ENCODE results near the gene PHACTR4. TPM values are rescaled to one million over a fixed set of nuclear protein-coding genes. Genes with fewer than 3 reads are reported as not detected.

PHACTR4 gene
- total and polyA plus RNA-seq, 9 of the 15 experiments (the other 6 are each of a cell fraction or from before 2014, with no cell fraction given) = 6.4 to 43.6 (median 14.2) TPM

- H3K9ac ChIP-seq (ENCODE audit: insufficient read depth in 1 of 2, low read depth in 2 of 2, low read length in 2 of 2) = peak overlapping the region; percentile 97 to 100
- peak overlapping the region; percentile 99 for H3K4me2 ChIP-seq (ENCODE audit: insufficient read depth, low read length)
- FAIRE-seq (no peak), ATAC-seq (no peak), DNase-seq (ENCODE audit: extremely low read depth in 1 of 4, low spot score in 3 of 4) (no peak)
- H3K27ac ChIP-seq (ENCODE audit: extremely low read depth, low read depth, low read length) = peak overlapping the region; percentile 94
- peaks cover 53% of the 10 kb centered on the region for H3K36me3 ChIP-seq (ENCODE audit: control insufficient read depth, insufficient read depth, low read length)
- H3K27me3 ChIP-seq (ENCODE audit: control insufficient read depth in 2 of 2, insufficient read depth in 2 of 2, low read length in 2 of 2) = no peaks in the 10 kb centered on the region
- POLR2A ChIA-PET = interaction anchor here (0.6 to 13.0 kb wide), 41 partner anchors 13 to 664 kb away, joined by 3 to 201 read pairs (median 5); partner anchors contain the start of genes ATP5IF1, EYA3, MED18 and RNU11
- no TSS peak for BruUV-seq (replicated peaks)
- peaks cover 3 to 21% of the 10 kb centered on the region in 2 experiments; a peak in 3 of 5 replicates for H3K4me1 ChIP-seq (replicated peaks in 1 of 2; ENCODE audit: control insufficient read depth in 2 of 2, insufficient read depth in 2 of 2, low read length in 2 of 2)
- H3K9me3 ChIP-seq (replicated peaks; ENCODE audit: control insufficient read depth, insufficient read depth, low read depth, low read length) = no peaks in the 10 kb centered on the region; the same call in 1 of the 2 replicates
- H3K9me1 ChIP-seq (ENCODE audit: control insufficient read depth, insufficient read depth, low read length) = peaks cover 3% of the 10 kb centered on the region
- H4K20me1 ChIP-seq (replicated peaks; ENCODE audit: control insufficient read depth, insufficient read depth, low read length) = peaks cover 28% of the 10 kb centered on the region
- intact Hi-C loops (cut with micrococcal nuclease) = no loop called here
- in situ Hi-C loops (cut with MboI) = no loop called here
- CTCF ChIA-PET (ENCODE audit: low intra/inter-chr PET ratio) = no interaction called here
- no peak overlapping the region for H2AFZ ChIP-seq (ENCODE audit: low read depth, low read length)
- H3K4me3 ChIP-seq = peak overlapping the region; percentile 87
- WGBS (ENCODE audit: insufficient coverage, low coverage, missing lambda C conversion rate) = under 1% methylated on average over 14 of the region's 14 CpGs
- peaks cover 73% of the 10 kb centered on the region for H3K79me2 ChIP-seq (ENCODE audit: control insufficient read depth, insufficient read depth, low read length)
- TF ChIP-seq ARHGAP35 (IDR thresholded peaks at IDR 0.05; ENCODE audit: partially characterized antibody) (peak; percentile 60), PREB (CRISPR knock-in tag; IDR thresholded peaks at IDR 0.05) (peak; percentile 30; the same call in 1 of the 2 replicates), NFRKB (IDR thresholded peaks at IDR 0.05; ENCODE audit: low read depth) (peak; percentile 37; the same call in 1 of the 2 replicates), KHSRP (IDR thresholded peaks at IDR 0.05) (0 out of 2 replicates have a peak, but pooled peaks have one; percentile 11), KDM4B (IDR thresholded peaks at IDR 0.05; ENCODE audit: borderline replicate concordance in 2 of 2, low read depth in 1 of 2) (0 out of 4 replicates have a peak, but pooled peaks of 1 of the 2 experiments have one; percentile 1), SRSF3 (IDR thresholded peaks at IDR 0.05; ENCODE audit: insufficient read depth, low read length) (0 out of 2 replicates have a peak, but pooled peaks have one; percentile 2), CC2D1A (IDR thresholded peaks at IDR 0.05) (peak; percentile 14; the same call in 1 of the 2 replicates), SIN3A (IDR thresholded peaks at IDR 0.05; ENCODE audit: borderline replicate concordance in 2 of 2, control insufficient read depth in 1 of 2, low read depth in 2 of 2, low read length in 2 of 2) (0 out of 4 replicates have a peak, but pooled peaks of 1 of the 2 experiments have one; percentile 48), ASH1L (IDR thresholded peaks at IDR 0.05; ENCODE audit: borderline replicate concordance, low read depth, partially characterized antibody) (peak; percentile 26), U2AF1 (optimal IDR thresholded peaks at IDR 0.05; ENCODE audit: low read depth, low read length) (peak; percentile 39), MAFF (IDR thresholded peaks at IDR 0.05; ENCODE audit: low read length) (0 out of 2 replicates have a peak, but pooled peaks have one; percentile 1), RBM22 (IDR thresholded peaks at IDR 0.05; ENCODE audit: low read depth, low read length, poor library complexity, severe bottlenecking) (no peak), TBL1XR1 (IDR thresholded peaks at IDR 0.05; ENCODE audit: low read length in 2 of 2) (peak in 1 of 2 experiments; percentile 62; a peak in 1 of 4 replicates), ARID3A (IDR thresholded peaks at IDR 0.05; ENCODE audit: borderline replicate concordance, low read depth, low read length) (0 out of 2 replicates have a peak, but pooled peaks have one; percentile 9), MIER1 (IDR thresholded peaks at IDR 0.05; ENCODE audit: low read depth) (0 out of 2 replicates have a peak, but pooled peaks have one; percentile 32)
- TF ChIP-seq, protein P1, sequence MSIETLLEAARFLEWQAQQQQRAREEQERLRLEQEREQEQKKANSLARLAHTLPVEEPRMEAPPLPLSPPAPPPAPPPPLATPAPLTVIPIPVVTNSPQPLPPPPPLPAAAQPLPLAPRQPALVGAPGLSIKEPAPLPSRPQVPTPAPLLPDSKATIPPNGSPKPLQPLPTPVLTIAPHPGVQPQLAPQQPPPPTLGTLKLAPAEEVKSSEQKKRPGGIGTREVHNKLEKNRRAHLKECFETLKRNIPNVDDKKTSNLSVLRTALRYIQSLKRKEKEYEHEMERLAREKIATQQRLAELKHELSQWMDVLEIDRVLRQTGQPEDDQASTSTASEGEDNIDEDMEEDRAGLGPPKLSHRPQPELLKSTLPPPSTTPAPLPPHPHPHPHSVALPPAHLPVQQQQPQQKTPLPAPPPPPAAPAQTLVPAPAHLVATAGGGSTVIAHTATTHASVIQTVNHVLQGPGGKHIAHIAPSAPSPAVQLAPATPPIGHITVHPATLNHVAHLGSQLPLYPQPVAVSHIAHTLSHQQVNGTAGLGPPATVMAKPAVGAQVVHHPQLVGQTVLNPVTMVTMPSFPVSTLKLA (conservative IDR thresholded peaks at IDR 0.05) = peak; percentile 14 to 54; a peak in 3 of 4 replicates
Measured at GRCh38 chr1:28506907-28507246, 137.3 kb downstream of the PHACTR4 start.

All from K562 (cell line).